ENCODE measurements around the gene SHB. TPM values are rescaled to one million over a fixed set of nuclear protein-coding genes. Genes with fewer than 3 reads are reported as not detected.
"Not testable (repeated sequence)": the region's sequence is repeated elsewhere in the genome, so short reads cannot be mapped to it uniquely, and the experiment has no call there.

Gene SHB
- total RNA-seq, 2 experiments from 2014 or later = 2.4 to 2.6 TPM

DNA sequence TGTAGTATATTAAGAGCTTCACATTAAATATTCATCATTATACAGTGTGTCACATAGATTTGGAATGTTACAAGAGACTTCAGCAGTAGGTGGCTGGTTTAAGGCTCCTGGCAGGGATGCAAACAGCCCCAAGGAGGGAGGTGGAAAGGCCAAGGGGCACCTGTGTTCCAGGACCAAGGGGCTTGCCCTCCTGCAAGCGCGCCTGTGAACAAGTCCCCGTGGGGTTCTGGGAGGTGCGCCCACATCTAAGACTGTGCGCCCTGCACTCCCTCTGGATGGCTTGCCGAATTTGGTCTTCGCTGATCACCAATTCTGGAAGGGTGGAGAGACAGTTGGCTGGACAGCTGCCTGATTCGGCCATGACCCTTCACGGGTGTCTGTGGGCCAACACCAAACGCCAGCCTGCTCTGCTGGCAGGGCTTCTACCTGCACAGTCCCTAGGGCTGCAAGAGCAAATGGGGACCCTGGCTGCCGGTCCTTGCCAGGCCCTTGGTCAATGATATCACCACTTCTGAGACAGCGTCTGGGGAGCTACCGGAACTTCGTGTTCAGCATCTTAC is 153.0 kb downstream of the SHB start:
- POLR2A ChIA-PET = no interaction called here
- CTCF ChIA-PET = interaction anchor here (0.7 to 1.2 kb wide), 3 partner anchors 10 to 170 kb away, joined by 3 to 5 read pairs (median 4); no protein-coding TSS in a partner anchor

DNA sequence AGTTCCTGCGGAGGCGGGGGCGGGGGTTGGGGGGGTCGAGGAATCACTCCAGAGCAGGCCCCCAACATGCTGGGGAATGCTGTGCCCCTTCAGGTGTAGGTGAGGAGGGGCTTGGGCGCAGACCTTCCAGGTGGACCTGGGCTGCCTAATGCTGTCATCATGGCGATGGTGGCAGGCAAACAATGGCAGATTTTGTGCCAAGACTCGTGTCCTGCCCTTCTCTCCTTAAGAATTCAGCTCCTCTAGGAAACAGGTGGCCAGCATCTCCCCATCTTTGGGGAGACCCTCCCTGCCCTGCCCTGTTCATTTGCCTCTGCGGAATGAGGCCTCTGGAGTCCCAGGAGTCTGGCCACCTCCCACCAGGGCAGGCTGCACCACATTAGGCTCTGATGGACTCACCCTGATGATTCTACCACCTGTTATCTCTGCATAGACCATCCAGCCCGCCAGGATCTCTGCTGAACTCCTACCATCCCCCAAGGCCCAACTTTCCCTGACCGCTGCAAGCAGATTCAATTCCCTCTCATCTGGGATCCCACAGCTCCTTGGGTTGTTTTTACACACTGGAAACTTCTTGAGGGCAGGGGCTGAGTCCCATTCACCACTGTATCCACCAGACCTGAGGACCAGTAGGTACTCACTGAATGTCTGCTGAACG is 154.2 kb downstream of the SHB start:
- POLR2A ChIA-PET = no interaction called here
- CTCF ChIA-PET = interaction anchor here (0.7 to 3.1 kb wide), 10 partner anchors 7 to 187 kb away, joined by 3 to 18 read pairs (median 5); partner anchors contain the start of gene SLC25A51

DNA sequence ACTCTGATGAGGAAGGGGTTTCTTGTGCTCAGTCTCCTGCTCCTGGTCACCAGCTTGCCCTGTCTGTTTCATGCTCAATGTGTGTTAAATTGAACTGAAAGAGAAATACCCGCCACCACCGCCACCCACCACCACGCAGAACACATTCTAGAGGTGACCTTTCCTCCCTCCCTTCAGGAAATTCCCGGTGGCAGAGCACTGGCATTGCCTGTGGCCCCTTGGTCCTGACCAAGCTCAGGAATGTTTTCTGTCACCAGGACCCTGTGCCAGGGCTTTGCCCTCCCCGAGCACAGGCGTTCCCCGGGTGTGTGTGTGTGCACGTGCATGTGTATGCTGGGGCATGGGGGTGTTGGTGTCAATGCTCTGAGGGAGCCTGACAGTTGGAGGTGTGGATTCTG is 154.9 kb downstream of the SHB start:
- ChIA-PET CTCF (interaction anchor here (0.6 to 3.1 kb wide), 20 partner anchors 8 to 484 kb away, joined by 3 to 18 read pairs (median 5); partner anchors contain the start of genes SHB and SLC25A51), POLR2A (no interaction called here)

DNA sequence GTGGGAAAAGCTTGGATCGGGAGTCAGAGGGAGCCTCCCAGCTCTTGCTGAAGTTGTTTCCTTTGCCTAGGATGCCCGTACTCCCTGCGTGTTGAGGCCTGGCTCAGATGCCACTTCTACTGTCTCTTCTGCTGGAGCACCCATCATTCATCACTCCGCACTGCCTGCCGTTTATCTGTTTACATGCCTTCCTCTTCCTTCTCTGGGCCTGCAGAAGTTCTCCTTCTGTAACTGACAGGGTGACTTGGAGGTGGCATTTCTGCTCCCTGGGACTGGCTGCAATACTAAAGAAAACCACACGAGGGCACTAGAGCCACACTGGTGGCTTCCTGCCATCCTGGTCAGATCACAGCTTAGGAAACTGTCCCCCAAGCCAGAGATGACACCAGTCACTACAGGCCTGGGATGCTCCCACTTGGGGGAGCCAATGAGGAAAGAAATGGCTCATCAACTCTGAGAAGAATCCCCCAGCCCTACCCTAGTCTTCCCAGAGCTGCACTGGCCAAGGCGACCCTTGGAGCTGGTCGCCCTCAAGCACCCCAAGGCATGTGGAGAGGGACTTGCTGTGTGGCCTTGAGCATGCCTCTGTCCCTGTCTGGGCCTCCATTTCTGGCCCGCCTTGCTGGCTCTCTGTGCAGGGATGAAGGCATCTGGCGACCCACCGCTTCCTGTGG is 155.4 kb downstream of the SHB start:
- ChIA-PET POLR2A (no interaction called here), CTCF (interaction anchor here (0.6 to 3.1 kb wide), 21 partner anchors 8 to 485 kb away, joined by 3 to 18 read pairs (median 5); partner anchors contain the start of genes SHB and SLC25A51)

DNA sequence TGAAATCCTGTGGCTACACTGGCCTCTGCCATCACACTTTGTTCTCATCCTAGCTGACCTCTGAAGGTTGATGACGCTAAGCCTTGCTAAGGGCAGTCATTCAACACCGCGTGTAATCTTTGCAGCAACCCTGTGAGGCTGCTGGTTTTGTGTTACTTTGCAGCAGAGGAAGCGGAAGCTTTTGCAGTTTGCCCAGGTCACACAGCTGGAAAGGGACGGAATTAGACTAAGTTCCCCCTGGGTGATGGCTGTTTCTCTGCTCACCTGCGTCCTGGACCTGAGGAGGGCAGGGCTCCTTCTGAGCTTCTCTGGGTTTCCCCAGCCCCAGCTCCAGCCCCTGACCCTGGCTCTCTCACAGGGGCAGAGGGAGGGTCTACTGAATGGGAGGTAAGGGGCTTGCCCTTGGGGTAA is 157.8 kb downstream of the SHB start:
- CTCF ChIA-PET = interaction anchor here (0.9 to 3.1 kb wide), 4 partner anchors 8 to 249 kb away, joined by 3 to 18 read pairs (median 4); partner anchors contain the start of gene SLC25A51
- POLR2A ChIA-PET = no interaction called here

DNA sequence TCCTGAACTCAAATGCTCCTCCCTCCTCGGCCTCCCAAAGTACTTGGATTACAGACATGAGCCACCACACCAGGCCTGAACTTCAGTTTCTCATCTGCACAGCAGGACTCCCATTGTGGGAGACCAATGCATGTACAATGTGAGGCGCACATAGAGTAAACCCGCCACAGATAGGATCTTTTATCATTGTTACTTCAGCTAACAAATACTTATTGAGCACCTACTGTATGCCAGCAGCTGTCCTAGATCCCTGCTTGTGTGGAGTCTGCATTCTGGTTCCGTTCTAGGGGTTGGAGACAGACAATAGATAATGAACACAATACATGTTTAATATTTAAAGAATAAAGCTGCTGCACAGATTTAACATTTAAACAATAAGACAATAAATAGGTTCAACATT is 158.8 kb downstream of the SHB start:
- ChIA-PET CTCF (interaction anchor here (1.0 kb wide), 1 partner anchor 177 kb away, joined by 5 read pairs; no protein-coding TSS in a partner anchor), POLR2A (no interaction called here)

GRCh38 chr9:37909836-37910235 is 159.2 kb downstream of the SHB start:
- POLR2A ChIA-PET, CTCF ChIA-PET: not testable (repeated sequence)

DNA sequence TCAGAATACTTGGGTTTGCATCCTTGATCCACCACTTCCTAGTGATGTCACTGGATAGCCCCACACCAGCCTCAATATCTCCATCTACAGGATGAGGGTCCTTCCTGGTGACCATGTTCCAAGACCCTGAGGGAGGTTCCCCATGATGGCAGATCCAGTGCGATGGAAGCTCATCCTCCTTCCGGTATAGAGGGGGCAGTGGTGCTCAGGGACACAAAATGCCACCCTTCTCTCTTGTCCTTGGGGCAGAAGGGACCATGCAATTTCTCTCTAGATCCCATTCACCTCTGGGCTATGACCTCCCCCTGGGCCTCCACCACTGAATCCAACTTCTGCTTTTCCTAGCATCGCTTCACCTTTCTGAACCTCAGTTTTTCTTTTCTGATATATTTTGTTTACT is 159.7 kb downstream of the SHB start:
- ChIA-PET CTCF (interaction anchor here (0.9 kb wide), 1 partner anchor 62 kb away, joined by 3 read pairs; no protein-coding TSS in a partner anchor), POLR2A (no interaction called here)

DNA sequence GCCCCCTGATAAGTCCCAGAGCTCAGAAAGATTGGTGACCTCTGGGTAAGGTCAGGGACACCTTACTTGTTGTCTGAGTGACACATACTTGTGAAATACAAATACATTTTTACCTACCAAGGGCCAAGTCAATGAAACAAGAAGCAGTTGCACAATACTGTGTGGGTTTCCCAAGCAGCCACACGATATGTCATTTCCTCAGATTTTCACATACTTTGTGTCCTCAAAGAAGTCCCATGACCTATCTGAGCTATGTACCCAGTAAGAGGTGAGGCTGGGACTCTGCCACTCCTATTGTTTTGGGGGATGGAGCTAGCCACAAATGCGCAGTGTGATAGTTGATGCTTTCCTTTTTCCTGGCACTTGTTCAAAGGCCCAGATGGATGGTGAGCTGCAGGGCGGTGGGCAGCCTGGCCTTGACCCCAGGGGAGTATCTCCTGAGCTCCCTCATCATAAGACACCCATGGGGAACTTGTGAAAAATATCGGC is 160.3 kb downstream of the SHB start:
- CTCF ChIA-PET = interaction anchor here (0.6 to 0.9 kb wide), 2 partner anchors 41 to 62 kb away, joined by 3 read pairs; no protein-coding TSS in a partner anchor
- POLR2A ChIA-PET = no interaction called here

DNA sequence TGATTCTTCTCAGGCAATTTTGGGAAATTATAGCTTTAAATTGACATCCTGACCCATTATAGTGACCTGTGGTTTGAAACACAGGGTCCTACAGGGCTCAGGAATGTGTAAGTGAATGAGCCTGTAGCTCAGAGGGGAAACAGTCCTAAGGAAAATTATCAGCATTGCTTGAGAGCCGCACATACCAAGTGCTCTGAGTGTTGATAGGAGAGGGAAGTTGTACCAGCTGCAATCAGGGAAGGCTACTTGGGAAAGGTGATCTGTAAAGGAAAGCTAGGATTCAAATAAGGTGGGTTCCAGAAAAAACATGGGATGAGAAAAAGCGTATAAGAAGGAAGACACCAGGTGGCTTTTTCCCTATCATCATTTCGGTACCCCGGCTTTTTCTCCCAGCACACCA is 160.7 kb downstream of the SHB start:
- ChIA-PET POLR2A (no interaction called here), CTCF (interaction anchor here (0.6 to 0.9 kb wide), 2 partner anchors 41 to 61 kb away, joined by 3 read pairs; no protein-coding TSS in a partner anchor)

GRCh38 chr9:37906312-37907239 is 162.5 kb downstream of the SHB start:
- ChIA-PET CTCF (interaction anchor here (0.6 to 1.1 kb wide), 2 partner anchors 9 to 155 kb away, joined by 3 to 5 read pairs; no protein-coding TSS in a partner anchor), POLR2A (no interaction called here)

DNA sequence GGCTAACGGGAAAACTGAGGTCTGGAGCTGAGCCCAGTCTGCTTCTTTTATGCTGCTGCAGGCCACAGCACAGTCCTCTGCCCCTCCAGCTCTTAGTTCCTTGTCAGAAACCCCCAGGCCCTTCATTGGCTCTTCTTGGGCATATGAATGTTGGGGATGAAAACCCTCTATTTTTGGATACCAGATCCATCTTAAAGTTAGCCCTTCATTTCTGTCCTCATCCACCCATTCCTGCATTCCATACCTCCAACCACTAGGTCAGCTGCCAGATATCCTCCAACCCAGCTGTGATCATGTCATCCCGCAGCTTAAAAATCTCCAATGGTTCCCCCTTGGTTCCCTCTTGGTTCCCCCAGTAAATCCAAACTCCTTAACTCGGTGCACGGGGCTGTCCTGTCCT is 163.3 kb downstream of the SHB start:
- CTCF ChIA-PET = interaction anchor here (1.1 to 4.2 kb wide), 2 partner anchors 7 to 10 kb away, joined by 5 to 18 read pairs; no protein-coding TSS in a partner anchor
- POLR2A ChIA-PET = no interaction called here

DNA sequence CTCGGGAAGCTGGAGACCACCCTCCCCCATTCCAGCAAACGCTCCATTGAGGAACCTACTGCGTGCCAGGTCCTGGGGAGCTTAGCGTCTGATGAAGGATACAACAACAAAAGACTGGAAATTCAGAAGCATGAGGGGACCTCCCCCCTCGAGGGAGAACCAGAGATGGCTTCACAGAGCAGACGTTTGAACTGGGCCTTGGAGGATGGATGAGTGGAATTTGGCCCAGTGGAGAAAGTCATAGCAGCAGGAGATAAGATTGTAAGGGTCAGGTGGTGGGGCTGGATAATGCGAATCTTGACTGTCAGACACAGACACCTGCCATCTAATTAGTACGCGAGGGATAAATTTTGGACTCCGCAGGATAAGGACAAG is 163.9 kb downstream of the SHB start:
- POLR2A ChIA-PET = interaction anchor here (2.2 kb wide), 1 partner anchor 163 kb away, joined by 5 read pairs; no protein-coding TSS in a partner anchor

GRCh38 chr9:37904445-37905130 is 164.4 kb downstream of the SHB start:
- CTCF ChIA-PET = interaction anchor here (1.3 to 4.2 kb wide), 2 partner anchors 8 to 257 kb away, joined by 4 to 18 read pairs; no protein-coding TSS in a partner anchor
- POLR2A ChIA-PET = interaction anchor here (1.8 to 2.2 kb wide), 2 partner anchors 104 to 164 kb away, joined by 5 to 7 read pairs; partner anchors contain the start of gene DCAF10

More for the DNA sequence above, 163.9 kb downstream of the SHB start:
- CTCF ChIA-PET = interaction anchor here (1.3 to 4.2 kb wide), 2 partner anchors 8 to 257 kb away, joined by 4 to 18 read pairs; no protein-coding TSS in a partner anchor

DNA sequence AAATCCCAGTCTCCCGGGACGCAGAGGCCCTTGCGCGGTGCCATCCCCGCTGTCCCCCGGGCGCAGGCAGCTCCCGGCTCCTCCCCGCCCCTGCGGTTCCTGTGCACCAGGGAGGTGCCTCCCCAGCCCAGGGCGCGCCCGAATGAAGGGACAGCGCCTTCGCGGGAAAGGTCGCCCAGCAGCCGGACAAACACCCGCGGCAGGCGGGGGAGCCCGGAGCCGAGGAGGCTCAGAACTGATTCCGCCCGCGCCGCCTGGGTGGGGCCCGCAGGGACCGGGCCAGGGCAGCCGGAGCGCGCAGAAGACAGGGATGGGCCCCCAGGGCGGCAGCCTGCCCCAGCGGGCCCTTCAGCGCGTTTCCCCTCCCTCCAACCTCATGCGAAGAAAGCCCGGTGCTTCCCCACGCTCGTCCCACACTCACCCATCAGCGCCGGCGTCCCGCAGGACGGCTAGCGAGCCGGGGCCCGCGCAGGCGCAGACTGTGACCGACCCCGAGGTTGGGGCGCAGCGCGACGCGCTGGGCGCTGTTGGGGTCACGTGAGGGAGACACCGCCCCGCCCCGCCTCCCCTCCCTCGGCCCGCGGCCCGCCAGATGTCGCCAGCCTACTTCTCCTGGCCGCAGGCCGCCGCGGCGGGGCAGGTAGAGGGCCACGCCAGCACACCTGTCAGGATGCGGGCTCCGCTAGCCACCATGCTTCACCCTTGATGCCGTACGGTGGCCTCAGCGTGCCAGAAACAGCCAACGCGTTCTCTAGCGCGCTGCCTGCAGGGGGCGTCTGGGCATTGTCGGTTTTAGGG is 165.2 kb downstream of the SHB start, which contains the start of gene SLC25A51:
TSS of gene SLC25A51 (minus strand) at position 481 of the 798 bp plus-strand sequence. CDS start 15,577 bp downstream, outside the sequence.
- CTCF ChIA-PET = interaction anchor here (1.0 to 4.2 kb wide), 3 partner anchors 9 to 489 kb away, joined by 3 to 18 read pairs (median 4); partner anchors contain the start of gene ALDH1B1
- POLR2A ChIA-PET = interaction anchor here (0.6 to 2.2 kb wide), 4 partner anchors 103 to 723 kb away, joined by 3 to 7 read pairs (median 4); partner anchors contain the start of gene DCAF10

- CTCF ChIA-PET = interaction anchor here (0.6 to 4.2 kb wide), 3 partner anchors 10 to 489 kb away, joined by 3 to 18 read pairs (median 3); partner anchors contain the start of gene ALDH1B1
Observed at GRCh38 chr9:37902796-37903646, 166.0 kb downstream of the SHB start.

More at GRCh38 chr9:37902796-37903646, 166.0 kb downstream of the SHB start:
- POLR2A ChIA-PET = interaction anchor here (0.6 to 2.2 kb wide), 5 partner anchors 16 to 724 kb away, joined by 3 to 7 read pairs (median 5); partner anchors contain the start of gene DCAF10
